MCF 10A (cell line): ENCODE data around the gene B4GALT2. TPM values are rescaled to one million over a fixed set of nuclear protein-coding genes. Genes with fewer than 3 reads are reported as not detected.

Source experiments
- Bru-seq: library from RNA; stranded (reverse); fragments of 400-500 nt; gene quantifications from one replicate; lab custom pipeline; 2021; lab: Mats Ljungman, UMichigan
- BruChase-seq, 2 experiments: library from RNA; stranded (reverse); fragments of 400-500 nt; gene quantifications; one replicate each; lab custom pipeline; 2021; lab: Mats Ljungman, UMichigan
- BruUV-seq: library from RNA; stranded (reverse); fragments of 400-500 nt; replicated peaks from 2 replicates; lab custom pipeline; 2021; lab: Mats Ljungman, UMichigan
- CTCF ChIA-PET: fragments of 300-600 bp; sonication (Branson Sonifier 250); formaldehyde crosslinking; extraction: SDS; loops from one replicate; lab custom pipeline; 2021; ENCODE audit warnings: antibody characterized with exemption, inconsistent platforms; lab: Yijun Ruan, JAX
- POLR2A ChIA-PET: fragments of 300-600, 350-650 bp; sonication (Branson Sonifier 250); formaldehyde crosslinking; extraction: SDS; loops from one replicate; lab custom pipeline; 2020; ENCODE audit warnings: antibody characterized with exemption, inconsistent platforms; lab: Yijun Ruan, JAX
- DNase-seq: peaks from one replicate; pipeline ENCODE4 v3.0.0-alpha.2; 2018; ENCODE audit not compliant: unreplicated experiment
- H3K27ac Mint-ChIP-seq: one replicate; pipeline ENCODE4 v1.8.0; 2022; ENCODE audit warnings: mild to moderate bottlenecking, low read depth, mixed read lengths; ENCODE audit not compliant: unreplicated experiment
- H3K27me3 Mint-ChIP-seq: one replicate; pipeline ENCODE4 v1.8.0; 2022; ENCODE audit warnings: mixed read lengths; ENCODE audit not compliant: insufficient read depth, unreplicated experiment
- H3K36me3 Mint-ChIP-seq: one replicate; pipeline ENCODE4 v1.8.0; 2022; ENCODE audit warnings: mild to moderate bottlenecking, moderate library complexity, mixed read lengths; ENCODE audit not compliant: insufficient read depth, unreplicated experiment
- H3K4me1 Mint-ChIP-seq: one replicate; pipeline ENCODE4 v1.8.0; 2022; ENCODE audit warnings: mixed read lengths; ENCODE audit not compliant: insufficient read depth, unreplicated experiment
- H3K4me3 Mint-ChIP-seq: one replicate; pipeline ENCODE4 v1.8.0; 2022; ENCODE audit warnings: mild to moderate bottlenecking, moderate library complexity, mixed read lengths; ENCODE audit not compliant: unreplicated experiment
- H3K9me3 Mint-ChIP-seq: one replicate; pipeline ENCODE4 v1.8.0; 2022; ENCODE audit warnings: mixed read lengths; ENCODE audit not compliant: unreplicated experiment
- intact Hi-C: fragments of 100-400 bp; cut with micrococcal nuclease; formaldehyde crosslinking; loops from 2 replicates; pipeline ENCODE4 v1.14.1; 2022
- long read RNA-seq: library from polyadenylated mRNA; stranded (forward); transcript quantifications from one replicate; pipeline ENCODE4 v2.0.0, GENCODE V29; 2022
- total RNA-seq: library from RNA; stranded (reverse); gene quantifications from 2 replicates; pipeline ENCODE4 v1.2.3, GENCODE V29; 2022
- TF ChIP-seq, protein P1 (sequence below): fragments of 200-600 bp; IDR thresholded peaks from one replicate; pipeline ENCODE4 v1.8.0; 2022; ENCODE audit warnings: antibody characterized with exemption, mild to moderate bottlenecking; ENCODE audit not compliant: unreplicated experiment

B4GALT2 gene, protein sequence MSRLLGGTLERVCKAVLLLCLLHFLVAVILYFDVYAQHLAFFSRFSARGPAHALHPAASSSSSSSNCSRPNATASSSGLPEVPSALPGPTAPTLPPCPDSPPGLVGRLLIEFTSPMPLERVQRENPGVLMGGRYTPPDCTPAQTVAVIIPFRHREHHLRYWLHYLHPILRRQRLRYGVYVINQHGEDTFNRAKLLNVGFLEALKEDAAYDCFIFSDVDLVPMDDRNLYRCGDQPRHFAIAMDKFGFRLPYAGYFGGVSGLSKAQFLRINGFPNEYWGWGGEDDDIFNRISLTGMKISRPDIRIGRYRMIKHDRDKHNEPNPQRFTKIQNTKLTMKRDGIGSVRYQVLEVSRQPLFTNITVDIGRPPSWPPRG
- total RNA-seq (56.3 and 68.4 TPM in 2 replicates), Bru-seq, nascent RNA (percentile 68 among the genes with signal in this experiment), BruChase-seq, experiment 1, labeled RNA remaining after a 6-hour chase (percentile 76 among the genes with signal in this experiment), BruChase-seq, experiment 2, labeled RNA remaining after a 2-hour chase (percentile 70 among the genes with signal in this experiment)
- long read RNA-seq, transcript B4GALT2-203 (7 exons, 2,203 nt) = major isoform, 102 of 220 reads
- long read RNA-seq, transcript B4GALT2-201 (7 exons, 2,004 nt) = minor isoform, 5 of 220 reads
- long read RNA-seq, transcript B4GALT2-202 (7 exons, 2,629 nt) = minor isoform, 12 of 220 reads
- long read RNA-seq, partial matches to known transcripts = 31 of 220 reads
- long read RNA-seq, other reads (novel, unspliced or antisense) = 70 of 220 reads

DNA sequence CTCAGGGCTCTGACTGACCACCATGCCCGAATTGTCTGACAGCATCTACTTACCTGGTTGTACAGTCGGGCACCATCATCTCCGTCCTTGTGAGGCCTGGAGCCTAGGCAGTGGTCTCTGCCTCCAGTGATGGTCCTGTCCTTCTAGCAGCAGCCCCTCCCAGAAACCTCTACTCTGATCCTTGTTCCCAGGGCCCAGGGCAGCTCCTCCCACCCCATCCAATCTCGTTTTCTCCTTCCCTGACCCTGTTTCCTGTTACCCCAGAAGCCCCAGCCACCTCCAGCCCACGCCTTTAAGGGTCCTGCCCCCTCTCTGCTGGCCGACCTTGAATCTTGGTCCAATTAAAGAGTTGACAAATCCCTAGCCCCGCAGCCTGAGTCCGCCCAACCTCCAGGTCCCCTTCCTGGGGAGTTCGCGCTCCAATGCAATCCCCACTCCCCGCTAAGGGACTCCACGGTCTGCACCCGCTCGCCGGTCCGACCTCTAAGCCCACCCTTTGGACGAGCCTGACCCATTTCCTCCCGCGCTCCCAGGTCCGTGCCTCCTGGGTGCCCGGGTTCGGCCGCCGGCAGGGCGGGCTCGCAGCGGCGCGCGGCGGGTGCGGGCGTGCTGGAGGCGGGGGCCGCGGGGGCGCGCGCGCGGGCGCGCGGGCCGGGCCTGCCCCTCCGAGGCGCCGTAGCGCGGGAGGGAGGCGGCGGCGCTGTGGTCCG, at the start of gene B4GALT2:
TSS of gene B4GALT2 (plus strand) at position 660 of the 710 bp plus-strand sequence. CDS start 1,951 bp downstream, outside the sequence.
- H3K4me1 Mint-ChIP-seq = peaks cover 63% of the 10 kb centered on the region
- no peaks in the 10 kb centered on the region for H3K9me3 Mint-ChIP-seq
- H3K27me3 Mint-ChIP-seq = no peaks in the 10 kb centered on the region
- intact Hi-C loops = loop anchor here (5.0 kb wide), 1 partner anchor 451 kb away; no protein-coding TSS in a partner anchor
- H3K27ac Mint-ChIP-seq = no peak within 1 kb of the TSS
- peak within 1 kb of the TSS; percentile 94 for H3K4me3 Mint-ChIP-seq
- H3K36me3 Mint-ChIP-seq = peaks cover 36% of the 10 kb centered on the region
- ChIA-PET CTCF (interaction anchor here (0.7 to 0.9 kb wide), 2 partner anchors 200 to 449 kb away, joined by 3 to 4 read pairs; no protein-coding TSS in a partner anchor), POLR2A (interaction anchor here (0.9 to 1.0 kb wide), 2 partner anchors 12 to 195 kb away, joined by 3 to 4 read pairs; no protein-coding TSS in a partner anchor)
- TF ChIP-seq, protein P1, sequence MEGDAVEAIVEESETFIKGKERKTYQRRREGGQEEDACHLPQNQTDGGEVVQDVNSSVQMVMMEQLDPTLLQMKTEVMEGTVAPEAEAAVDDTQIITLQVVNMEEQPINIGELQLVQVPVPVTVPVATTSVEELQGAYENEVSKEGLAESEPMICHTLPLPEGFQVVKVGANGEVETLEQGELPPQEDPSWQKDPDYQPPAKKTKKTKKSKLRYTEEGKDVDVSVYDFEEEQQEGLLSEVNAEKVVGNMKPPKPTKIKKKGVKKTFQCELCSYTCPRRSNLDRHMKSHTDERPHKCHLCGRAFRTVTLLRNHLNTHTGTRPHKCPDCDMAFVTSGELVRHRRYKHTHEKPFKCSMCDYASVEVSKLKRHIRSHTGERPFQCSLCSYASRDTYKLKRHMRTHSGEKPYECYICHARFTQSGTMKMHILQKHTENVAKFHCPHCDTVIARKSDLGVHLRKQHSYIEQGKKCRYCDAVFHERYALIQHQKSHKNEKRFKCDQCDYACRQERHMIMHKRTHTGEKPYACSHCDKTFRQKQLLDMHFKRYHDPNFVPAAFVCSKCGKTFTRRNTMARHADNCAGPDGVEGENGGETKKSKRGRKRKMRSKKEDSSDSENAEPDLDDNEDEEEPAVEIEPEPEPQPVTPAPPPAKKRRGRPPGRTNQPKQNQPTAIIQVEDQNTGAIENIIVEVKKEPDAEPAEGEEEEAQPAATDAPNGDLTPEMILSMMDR = no peak
- DNase-seq = peak; percentile 33
- BruUV-seq = no TSS peak

DNA sequence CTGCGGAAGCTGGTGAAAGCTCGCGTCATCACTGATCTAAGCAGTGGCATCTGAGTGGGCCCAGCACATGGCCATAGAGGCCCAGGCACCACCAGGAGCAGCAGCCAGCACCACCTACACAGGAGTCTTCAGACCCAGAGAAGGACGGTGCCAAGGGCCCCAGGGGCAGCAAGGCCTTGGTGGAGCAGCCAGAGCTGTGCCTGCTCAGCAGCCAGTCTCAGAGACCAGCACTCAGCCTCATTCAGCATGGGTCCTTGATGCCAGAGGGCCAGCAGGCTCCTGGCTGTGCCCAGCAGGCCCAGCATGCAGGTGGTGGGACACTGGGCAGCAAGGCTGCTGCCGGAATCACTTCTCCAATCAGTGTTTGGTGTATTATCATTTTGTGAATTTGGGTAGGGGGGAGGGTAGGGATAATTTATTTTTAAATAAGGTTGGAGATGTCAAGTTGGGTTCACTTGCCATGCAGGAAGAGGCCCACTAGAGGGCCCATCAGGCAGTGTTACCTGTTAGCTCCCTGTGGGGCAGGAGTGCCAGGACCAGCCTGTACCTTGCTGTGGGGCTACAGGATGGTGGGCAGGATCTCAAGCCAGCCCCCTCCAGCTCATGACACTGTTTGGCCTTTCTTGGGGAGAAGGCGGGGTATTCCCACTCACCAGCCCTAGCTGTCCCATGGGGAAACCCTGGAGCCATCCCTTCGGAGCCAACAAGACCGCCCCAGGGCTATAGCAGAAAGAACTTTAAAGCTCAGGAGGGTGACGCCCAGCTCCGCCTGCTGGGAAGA, 48.7 kb upstream of the B4GALT2 start:
- TF ChIP-seq, protein P1 = peak; percentile 29
- ChIA-PET POLR2A (interaction anchor here (0.9 to 3.3 kb wide), 6 partner anchors 11 to 166 kb away, joined by 3 to 13 read pairs (median 8); partner anchors contain the start of genes ATP6V0B and IPO13), CTCF (interaction anchor here (0.6 to 13.0 kb wide), 8 partner anchors 10 to 164 kb away, joined by 3 to 369 read pairs (median 4); no protein-coding TSS in a partner anchor)
- peak; percentile 41 for DNase-seq
- no TSS peak for BruUV-seq
- Mint-ChIP-seq H3K4me3 (no peak overlapping the region), H3K36me3 (no peaks in the 10 kb centered on the region), H3K9me3 (peaks cover 14% of the 10 kb centered on the region), H3K27ac (no peak overlapping the region), H3K4me1 (peaks cover 27% of the 10 kb centered on the region), H3K27me3 (no peaks in the 10 kb centered on the region)
- intact Hi-C loops = loop anchor here (10.0 kb wide), 2 partner anchors 76 to 696 kb away; no protein-coding TSS in a partner anchor

DNA sequence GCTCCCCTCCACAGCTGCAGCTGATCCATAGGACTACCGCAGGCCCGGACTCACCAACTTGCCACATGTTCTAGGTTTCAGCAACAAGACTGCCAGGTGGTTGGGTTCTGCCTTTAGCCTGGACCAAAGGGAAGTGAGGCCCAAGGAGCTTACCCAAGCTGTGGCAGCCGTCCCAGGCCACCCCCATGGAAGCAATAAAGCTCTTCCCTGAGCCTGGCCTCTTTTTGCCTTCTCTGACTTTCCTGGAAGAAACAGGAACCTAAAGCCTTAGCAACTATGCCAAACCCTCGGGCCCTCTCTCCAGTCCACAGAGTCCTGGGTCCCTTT, 48.1 kb upstream of the B4GALT2 start:
- Mint-ChIP-seq H3K4me1 (peaks cover 27% of the 10 kb centered on the region), H3K27ac (no peak overlapping the region), H3K4me3 (no peak overlapping the region), H3K27me3 (no peaks in the 10 kb centered on the region), H3K9me3 (peaks cover 9% of the 10 kb centered on the region), H3K36me3 (no peaks in the 10 kb centered on the region)
- intact Hi-C loops = loop anchor here (10.0 kb wide), 2 partner anchors 76 to 696 kb away; no protein-coding TSS in a partner anchor
- DNase-seq = peak; percentile 44
- ChIA-PET CTCF (interaction anchor here (0.6 to 13.0 kb wide), 7 partner anchors 9 to 164 kb away, joined by 3 to 369 read pairs (median 4); no protein-coding TSS in a partner anchor), POLR2A (interaction anchor here (1.0 to 3.3 kb wide), 4 partner anchors 15 to 167 kb away, joined by 3 to 13 read pairs (median 12); partner anchors contain the start of gene IPO13)
- no TSS peak for BruUV-seq
- TF ChIP-seq, protein P1 = no peak
